KMS-11 (cell line): ENCODE results near the gene SLCO4A1.

Source experiments
- H2AFZ ChIP-seq: fragments of 200-600 bp; sonication (generic); 2 replicates; pipeline ENCODE4 v1.6.1; 2016; ENCODE audit warnings: antibody characterized with exemption, mixed run types, low read depth
- H3K27ac ChIP-seq: fragments of 200-600 bp; sonication (generic); 2 replicates; pipeline ENCODE4 v1.6.1; 2016; ENCODE audit warnings: mild to moderate bottlenecking, mixed run types
- H3K27me3 ChIP-seq: fragments of 200-600 bp; sonication (generic); 2 replicates; pipeline ENCODE4 v1.6.1; 2017; ENCODE audit warnings: mild to moderate bottlenecking, low read depth, mixed run types, moderate library complexity; ENCODE audit not compliant: insufficient read depth
- H3K36me3 ChIP-seq: fragments of 200-600 bp; sonication (generic); 2 replicates; pipeline ENCODE4 v1.6.1; 2017; ENCODE audit warnings: mild to moderate bottlenecking, mixed run types; ENCODE audit not compliant: insufficient read depth
- H3K4me1 ChIP-seq: fragments of 200-600 bp; sonication (generic); 2 replicates; pipeline ENCODE4 v1.6.1; 2016; ENCODE audit warnings: mild to moderate bottlenecking, low read depth, mixed run types; ENCODE audit not compliant: poor library complexity, severe bottlenecking
- H3K4me2 ChIP-seq: fragments of 200-600 bp; sonication (generic); 2 replicates; pipeline ENCODE4 v1.7.0; 2016; ENCODE audit warnings: mild to moderate bottlenecking, mixed run types
- H3K4me3 ChIP-seq: fragments of 200-600 bp; sonication (generic); IDR thresholded peaks from 2 replicates; pipeline ENCODE4 v1.6.1; 2017; ENCODE audit warnings: low read depth, low read length, mixed read lengths; ENCODE audit not compliant: insufficient read depth
- H3K79me2 ChIP-seq: fragments of 200-600 bp; sonication (generic); 2 replicates; pipeline ENCODE4 v1.6.1; 2016; ENCODE audit warnings: low read depth, mixed run types; ENCODE audit not compliant: insufficient read depth
- H3K9ac ChIP-seq: fragments of 200-600 bp; sonication (generic); 2 replicates; pipeline ENCODE4 v1.6.1; 2016; ENCODE audit warnings: mild to moderate bottlenecking, mixed run types
- H4K20me1 ChIP-seq: fragments of 200-600 bp; sonication (generic); 2 replicates; pipeline ENCODE4 v1.6.1; 2016; ENCODE audit warnings: mild to moderate bottlenecking, mixed run types; ENCODE audit not compliant: insufficient read depth
- TF ChIP-seq, protein P1 (sequence below): fragments of 200-600 bp; sonication (generic); conservative IDR thresholded peaks from 2 replicates; pipeline ENCODE4 v1.6.1; 2017; ENCODE audit warnings: low read depth, mild to moderate bottlenecking, antibody characterized with exemption, low read length, moderate library complexity, mixed read lengths

Gene SLCO4A1

DNA sequence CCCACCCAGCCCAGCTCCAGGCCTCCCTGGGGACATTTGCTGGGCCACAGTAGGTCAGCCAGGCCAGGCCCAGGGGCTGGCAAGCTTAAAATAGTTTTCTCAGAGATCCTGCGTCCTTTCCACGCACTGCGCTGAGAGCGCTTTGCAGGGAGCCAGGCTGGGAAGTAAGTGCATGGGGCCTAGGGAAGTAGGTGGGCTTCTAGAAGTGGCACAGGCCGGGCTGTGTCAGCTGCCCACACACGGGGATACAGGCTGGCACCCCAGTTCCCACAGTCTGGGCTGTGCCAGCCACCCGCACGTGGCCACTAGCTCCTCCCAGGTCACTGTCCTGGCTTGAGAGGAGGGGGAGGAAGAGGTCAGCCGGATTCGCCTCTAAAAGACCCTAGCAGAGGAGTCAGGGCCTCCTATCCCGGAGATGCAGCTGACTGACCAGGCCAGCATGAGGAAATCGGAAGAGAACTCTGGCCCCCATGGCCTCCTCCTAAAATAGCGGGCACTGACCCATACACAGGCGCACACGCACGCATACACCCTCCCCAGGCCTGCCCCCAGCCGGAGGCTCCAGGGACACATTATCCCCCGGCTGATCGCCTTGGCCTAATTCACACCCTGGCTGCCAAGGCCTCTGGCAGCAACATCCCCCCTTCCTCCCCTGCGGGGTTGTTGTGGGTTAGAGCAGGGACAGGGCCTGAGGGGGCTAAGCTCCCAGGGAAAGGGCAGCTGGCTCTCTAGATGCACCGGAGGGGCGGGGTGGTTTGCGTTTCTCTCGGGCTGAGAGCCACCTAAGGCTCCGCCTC lies 5.4 kb downstream of the SLCO4A1 start:
- TF ChIP-seq, protein P1, sequence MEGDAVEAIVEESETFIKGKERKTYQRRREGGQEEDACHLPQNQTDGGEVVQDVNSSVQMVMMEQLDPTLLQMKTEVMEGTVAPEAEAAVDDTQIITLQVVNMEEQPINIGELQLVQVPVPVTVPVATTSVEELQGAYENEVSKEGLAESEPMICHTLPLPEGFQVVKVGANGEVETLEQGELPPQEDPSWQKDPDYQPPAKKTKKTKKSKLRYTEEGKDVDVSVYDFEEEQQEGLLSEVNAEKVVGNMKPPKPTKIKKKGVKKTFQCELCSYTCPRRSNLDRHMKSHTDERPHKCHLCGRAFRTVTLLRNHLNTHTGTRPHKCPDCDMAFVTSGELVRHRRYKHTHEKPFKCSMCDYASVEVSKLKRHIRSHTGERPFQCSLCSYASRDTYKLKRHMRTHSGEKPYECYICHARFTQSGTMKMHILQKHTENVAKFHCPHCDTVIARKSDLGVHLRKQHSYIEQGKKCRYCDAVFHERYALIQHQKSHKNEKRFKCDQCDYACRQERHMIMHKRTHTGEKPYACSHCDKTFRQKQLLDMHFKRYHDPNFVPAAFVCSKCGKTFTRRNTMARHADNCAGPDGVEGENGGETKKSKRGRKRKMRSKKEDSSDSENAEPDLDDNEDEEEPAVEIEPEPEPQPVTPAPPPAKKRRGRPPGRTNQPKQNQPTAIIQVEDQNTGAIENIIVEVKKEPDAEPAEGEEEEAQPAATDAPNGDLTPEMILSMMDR = no peak
- Histone ChIP-seq H3K4me3 (no peak overlapping the region), H3K79me2 (peaks cover 81% of the 10 kb centered on the region), H3K36me3 (no peaks in the 10 kb centered on the region), H2AFZ (no peak overlapping the region), H4K20me1 (0 out of 2 replicates have a peak, but pooled peaks cover 9% of the 10 kb centered on the region), H3K27me3 (no peaks in the 10 kb centered on the region), H3K27ac (no peak overlapping the region), H3K4me2 (no peak overlapping the region), H3K9ac (no peak overlapping the region), H3K4me1 (peaks cover 86% of the 10 kb centered on the region)

DNA sequence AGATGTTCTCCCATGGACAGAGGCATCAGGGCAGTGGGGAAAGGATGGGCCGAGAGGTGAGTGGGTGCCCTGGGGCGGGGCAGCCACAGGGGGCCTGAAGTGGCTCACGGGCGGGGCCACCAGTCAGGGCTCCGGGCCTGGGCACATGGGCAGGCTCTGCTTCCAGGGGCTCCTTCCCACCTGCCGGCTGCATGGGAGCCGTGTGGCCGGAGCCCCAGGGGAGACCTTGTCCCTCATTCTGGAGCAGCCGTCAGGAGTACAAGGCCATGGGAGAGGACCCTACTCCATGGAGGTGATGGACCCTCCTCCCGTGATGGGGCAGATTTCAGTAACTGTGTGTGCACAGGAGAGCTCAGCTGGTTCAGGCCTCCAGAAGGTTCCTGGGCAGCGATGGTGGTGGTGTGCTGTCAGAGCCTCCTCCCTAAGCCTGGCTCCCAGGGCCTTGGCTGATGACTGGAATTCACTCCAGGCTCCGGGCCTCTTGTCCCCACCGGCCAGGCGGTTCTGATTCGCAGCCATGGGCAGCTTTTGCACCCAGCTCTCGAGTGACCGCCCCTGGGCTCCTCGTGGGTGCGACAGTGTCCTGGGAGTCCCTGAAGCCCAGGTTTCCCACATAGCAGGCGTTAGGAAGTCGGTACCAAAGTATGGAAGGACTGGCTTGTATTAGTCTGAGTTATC lies 6.2 kb downstream of the SLCO4A1 start:
- H2AFZ ChIP-seq = no peak overlapping the region
- no peak overlapping the region for H3K4me2 ChIP-seq
- H3K4me3 ChIP-seq = no peak overlapping the region
- 0 out of 2 replicates have a peak, but pooled peaks cover 9% of the 10 kb centered on the region for H4K20me1 ChIP-seq
- no peak overlapping the region for H3K9ac ChIP-seq
- H3K27ac ChIP-seq = peak overlapping the region; percentile 87; the same call in 1 of the 2 replicates
- H3K4me1 ChIP-seq = peaks cover 93% of the 10 kb centered on the region
- H3K36me3 ChIP-seq = no peaks in the 10 kb centered on the region
- H3K27me3 ChIP-seq = no peaks in the 10 kb centered on the region
- peaks cover 81% of the 10 kb centered on the region for H3K79me2 ChIP-seq
- TF ChIP-seq, protein P1 = no peak

DNA sequence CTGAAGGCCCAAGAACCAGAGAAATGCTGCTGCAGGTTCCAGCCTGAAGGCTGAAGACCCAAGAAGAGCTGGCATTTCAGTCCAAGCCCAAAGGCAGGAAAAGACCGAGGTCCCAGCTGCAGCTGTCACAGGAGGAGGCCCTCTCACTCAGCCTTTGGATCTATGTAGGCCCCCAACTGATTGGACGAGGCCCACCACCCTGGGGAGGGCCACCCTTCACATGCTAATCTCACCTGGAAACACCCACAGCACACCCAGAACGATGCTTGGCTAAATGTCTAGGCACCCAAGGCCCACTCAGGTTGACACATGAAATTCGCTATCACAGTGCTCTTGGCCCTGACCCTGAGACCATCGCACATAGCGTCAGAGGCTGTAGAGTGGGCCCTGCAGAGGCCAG lies 6.8 kb downstream of the SLCO4A1 start:
- TF ChIP-seq, protein P1 = no peak
- Histone ChIP-seq H3K79me2 (peaks cover 79% of the 10 kb centered on the region), H3K4me1 (peaks cover 88% of the 10 kb centered on the region), H2AFZ (no peak overlapping the region), H3K36me3 (no peaks in the 10 kb centered on the region), H3K4me2 (no peak overlapping the region; the same call in 1 of the 2 replicates), H3K9ac (no peak overlapping the region), H3K27ac (peak overlapping the region; percentile 87; the same call in 1 of the 2 replicates), H4K20me1 (0 out of 2 replicates have a peak, but pooled peaks cover 9% of the 10 kb centered on the region), H3K27me3 (no peaks in the 10 kb centered on the region), H3K4me3 (no peak overlapping the region)

DNA sequence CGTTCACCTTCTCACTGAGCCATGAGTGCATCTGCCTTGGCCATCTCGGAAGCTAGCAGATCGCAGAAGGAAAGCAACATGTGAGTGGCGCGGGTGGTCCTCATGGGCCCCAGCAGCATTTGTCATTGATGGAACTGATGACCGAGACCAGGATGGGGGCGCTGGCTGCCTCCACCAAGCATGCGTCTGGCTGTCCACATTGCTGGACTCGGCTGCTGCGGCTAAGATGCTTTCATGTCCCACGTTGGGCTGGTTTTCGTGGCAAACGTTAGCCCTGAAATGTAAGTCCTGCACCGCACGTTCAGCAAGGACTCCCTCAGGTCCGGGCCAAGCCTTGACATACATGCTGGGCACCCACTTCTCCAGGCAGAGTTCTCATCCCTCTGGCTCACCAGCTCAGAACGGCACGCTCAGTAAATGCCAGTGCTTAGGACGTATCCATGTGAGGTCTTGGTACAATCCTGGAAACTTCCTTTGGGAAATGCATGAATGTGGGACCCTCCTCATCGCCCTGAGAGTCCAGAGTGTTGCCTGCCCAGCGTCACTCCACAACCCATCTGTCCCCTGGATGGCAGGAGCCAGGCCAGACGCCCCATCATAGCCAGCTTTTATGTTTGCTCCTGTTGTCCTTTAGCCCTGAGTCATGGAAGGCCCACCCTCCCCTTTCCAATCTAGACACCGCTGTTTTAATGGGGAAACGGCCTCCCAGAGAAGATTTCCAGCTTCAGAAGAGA lies 8.4 kb downstream of the SLCO4A1 start:
- no peaks in the 10 kb centered on the region for H3K36me3 ChIP-seq
- no peaks in the 10 kb centered on the region for H4K20me1 ChIP-seq
- H3K4me3 ChIP-seq = no peak overlapping the region
- TF ChIP-seq, protein P1 = no peak
- H3K79me2 ChIP-seq = peaks cover 73% of the 10 kb centered on the region
- H3K4me1 ChIP-seq = peaks cover 72% of the 10 kb centered on the region
- no peaks in the 10 kb centered on the region for H3K27me3 ChIP-seq
- peak overlapping the region; percentile 87 for H3K27ac ChIP-seq
- peak overlapping the region; percentile 62 for H3K9ac ChIP-seq
- no peak overlapping the region for H2AFZ ChIP-seq
- peak overlapping the region; percentile 86 for H3K4me2 ChIP-seq
